ENCODE data around the gene IDH3A.

GRCh38 chr15:78120523-78120922 lies 28.6 kb upstream of the IDH3A start:
- TF ChIP-seq CTCF (IDR thresholded peaks at IDR 0.05) (no peak), EZH2phosphoT487 (IDR thresholded peaks at IDR 0.05) (no peak)

All from neural progenitor cell (in vitro differentiated cells).